Stimulated activated CD8-positive, alpha-beta memory T cell treated with anti-CD3 and anti-CD28 coated beads, Interleukin-15, amount 100 ng/mL, for 1 hour (primary cell): Measurements from ENCODE around the gene XPOT.

Source experiments
- DNase-seq: peaks from one replicate; pipeline ENCODE4 v3.0.0-alpha.2; 2020; ENCODE audit warnings: low read depth

XPOT gene

DNA sequence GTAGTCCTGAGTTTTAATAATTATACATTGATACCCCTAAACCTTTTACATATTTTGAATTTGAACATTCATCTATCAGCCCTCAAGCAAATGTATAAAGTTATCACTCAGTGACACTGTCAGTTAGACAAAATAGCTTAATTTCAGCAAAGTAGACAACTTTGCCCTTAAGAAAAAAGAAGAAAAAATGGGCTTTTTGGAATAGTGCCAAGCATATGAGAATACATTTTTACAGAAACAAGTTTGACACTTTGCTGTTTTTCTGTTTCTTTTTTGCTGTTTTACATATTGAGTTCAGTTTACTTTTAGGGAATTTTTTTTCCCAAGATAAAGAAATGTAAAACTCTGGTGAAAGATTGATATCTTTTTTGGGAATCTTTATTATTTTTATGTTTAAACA, 62.0 kb downstream of the XPOT start:
- no peak for DNase-seq

DNA sequence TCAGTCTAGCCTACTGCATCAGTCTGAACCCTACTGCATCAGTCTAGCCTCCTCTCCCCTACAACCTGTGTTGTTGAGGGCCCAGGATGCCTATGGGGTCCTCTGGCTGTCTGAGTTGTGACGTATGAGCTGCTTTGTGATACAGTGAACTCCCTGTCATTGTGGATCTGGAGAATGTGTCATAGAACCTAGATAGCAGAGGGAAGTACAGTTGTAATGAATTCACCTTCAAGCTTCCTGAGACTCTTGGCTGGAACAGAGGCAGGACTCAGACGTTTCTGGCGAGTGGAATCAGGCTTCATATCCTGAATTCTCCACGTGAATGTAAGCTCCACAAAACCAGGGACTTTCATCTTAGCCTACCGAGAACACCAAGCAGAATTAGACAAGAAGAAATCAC, 64.8 kb downstream of the XPOT start:
- no peak for DNase-seq

GRCh38 chr12:64469455-64470142, 65.4 kb downstream of the XPOT start:
- DNase-seq: no peak

DNA sequence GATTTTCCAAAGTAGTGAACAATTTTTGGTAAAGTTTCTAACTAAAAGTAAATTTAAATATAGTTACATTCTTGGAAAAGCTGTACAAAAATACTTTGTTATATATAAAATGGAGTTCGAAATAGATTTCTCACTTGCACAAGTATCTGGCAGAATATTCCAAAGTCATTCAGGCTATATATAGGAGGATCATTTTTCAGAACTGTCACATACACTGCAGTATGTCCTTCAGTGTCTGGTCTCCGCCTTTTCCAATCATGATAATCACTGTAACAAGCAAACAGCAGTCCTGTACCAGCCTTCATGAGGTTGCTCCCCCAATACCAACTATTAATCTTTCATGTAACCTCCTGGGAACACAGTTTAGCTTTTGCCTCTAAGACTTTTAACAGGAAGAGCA, 66.3 kb downstream of the XPOT start:
- DNase-seq: no peak

DNA sequence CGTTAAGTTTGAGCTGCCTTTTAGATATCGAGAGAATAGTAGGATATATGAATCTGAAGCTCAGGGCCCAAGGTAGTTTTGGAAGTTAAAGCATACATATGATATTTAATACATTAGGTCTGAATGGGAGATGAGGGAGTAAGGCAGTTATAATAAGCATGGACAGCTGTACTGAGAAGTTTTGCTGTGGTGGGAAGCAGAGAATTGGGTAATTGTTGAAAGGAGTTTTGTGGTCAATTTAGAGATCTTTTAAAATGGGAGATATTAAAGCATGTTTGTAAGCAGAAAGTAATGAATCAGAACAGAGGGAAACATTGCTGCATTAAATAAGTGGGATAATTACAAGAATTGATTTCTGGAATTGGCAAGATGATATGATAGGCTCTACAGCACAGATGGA, 69.0 kb downstream of the XPOT start:
- no peak for DNase-seq

GRCh38 chr12:64475518-64475917, 71.3 kb downstream of the XPOT start:
- DNase-seq: no peak

- no peak for DNase-seq
Observed at GRCh38 chr12:64476844-64477243, 72.7 kb downstream of the XPOT start.

GRCh38 chr12:64478661-64479060, 74.5 kb downstream of the XPOT start:
- DNase-seq: no peak

- no peak for DNase-seq
Observed at GRCh38 chr12:64480148-64480547, 76.0 kb downstream of the XPOT start.

GRCh38 chr12:64486657-64487056, 82.5 kb downstream of the XPOT start:
- DNase-seq: no peak

GRCh38 chr12:64491718-64492117, 87.5 kb downstream of the XPOT start:
- DNase-seq: no peak

GRCh38 chr12:64493513-64493912, 89.3 kb downstream of the XPOT start:
- DNase-seq: no peak

DNA sequence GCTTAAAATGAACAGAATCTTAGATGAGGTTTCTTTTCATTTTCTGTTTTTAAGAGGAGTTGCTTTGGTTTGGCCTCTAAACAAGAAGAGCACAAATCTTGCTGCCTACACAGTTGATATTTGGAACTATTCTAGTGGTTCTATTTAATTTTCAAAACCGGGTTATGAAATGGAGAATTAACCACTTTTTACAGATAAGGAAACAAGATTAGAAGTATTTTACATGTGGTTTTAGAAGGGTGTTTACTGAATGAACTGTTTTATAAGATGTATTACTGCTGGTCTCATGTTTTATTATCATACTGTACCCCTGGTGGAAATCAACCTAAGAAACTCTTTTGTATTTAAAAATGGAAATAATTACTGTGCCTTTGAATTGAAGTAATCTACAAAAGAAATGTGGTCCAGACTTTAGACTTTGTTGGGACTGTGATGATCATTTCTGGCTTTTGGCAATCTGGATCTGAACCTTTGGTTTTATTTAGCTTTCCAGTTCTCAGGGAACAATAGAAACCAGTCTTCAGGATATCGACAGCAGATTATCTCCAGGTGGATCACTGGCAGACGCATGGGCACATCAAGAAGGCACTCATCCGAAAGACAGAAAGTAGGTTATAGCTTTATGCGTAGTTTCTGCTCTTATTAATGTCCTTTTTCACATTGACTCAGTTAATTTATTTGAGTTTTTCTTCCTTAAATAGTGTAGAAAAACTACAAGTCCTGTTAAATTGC, 91.0 kb downstream of the XPOT start:
- DNase-seq: no peak

DNA sequence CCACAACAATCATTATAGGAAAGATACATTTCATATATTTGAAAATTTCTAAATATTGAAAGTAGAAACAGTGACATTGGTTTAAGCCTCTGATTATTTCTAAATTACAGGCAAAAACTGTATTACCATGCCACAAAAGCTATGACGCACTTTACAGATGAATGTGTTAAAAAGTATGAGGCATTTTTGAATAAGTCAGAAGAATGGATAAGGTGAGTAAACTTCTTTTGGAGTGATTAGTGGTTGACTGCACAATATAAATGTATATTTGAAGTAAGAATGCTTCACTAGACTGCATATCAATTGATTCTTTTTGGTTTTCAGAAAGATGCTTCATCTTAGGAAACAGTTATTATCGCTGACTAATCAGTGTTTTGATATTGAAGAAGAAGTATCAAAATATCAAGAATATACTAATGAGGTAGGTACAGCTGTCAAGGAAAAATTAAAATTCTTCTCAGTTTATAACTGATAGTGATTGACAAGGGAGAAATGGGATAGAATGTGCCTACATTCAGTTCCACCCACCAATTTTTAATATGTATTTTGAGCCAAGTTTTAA, 92.7 kb downstream of the XPOT start:
- no peak for DNase-seq

DNA sequence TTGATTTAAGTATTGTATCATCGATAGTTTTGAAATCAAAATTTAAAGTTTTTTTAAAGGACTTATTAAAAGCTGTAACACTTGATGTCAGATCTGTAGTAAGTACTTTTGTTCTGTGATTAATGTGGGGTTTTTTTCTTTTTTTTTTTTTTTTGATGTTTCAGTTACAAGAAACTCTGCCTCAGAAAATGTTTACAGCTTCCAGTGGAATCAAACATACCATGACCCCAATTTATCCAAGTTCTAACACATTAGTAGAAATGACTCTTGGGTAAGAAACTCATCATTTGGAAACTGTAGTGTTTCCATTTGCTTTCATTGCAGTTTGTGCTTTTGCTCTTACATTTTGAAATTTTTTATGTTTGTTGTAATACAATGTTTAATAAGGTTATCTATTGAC, 93.3 kb downstream of the XPOT start:
- no peak for DNase-seq

GRCh38 chr12:64497903-64498302, 93.7 kb downstream of the XPOT start:
- DNase-seq: no peak

- no peak for DNase-seq
Observed at GRCh38 chr12:64500394-64500793, 96.2 kb downstream of the XPOT start.
